Mesothelial cell of epicardium (in vitro differentiated cells): ENCODE data around the gene PALD1. TPM values are rescaled to one million over a fixed set of nuclear protein-coding genes. Genes with fewer than 3 reads are reported as not detected.

Experiments
- DNase-seq, 2 experiments: peaks; one replicate each; pipeline ENCODE4 v3.0.0; 2021; ENCODE audit warnings: low spot score in 2 of 2; ENCODE audit not compliant: unreplicated experiment in 2 of 2
- H3K27ac Mint-ChIP-seq: 2 replicates; pipeline ENCODE4 v1.8.0; 2021; ENCODE audit warnings: mixed read lengths
- H3K27me3 Mint-ChIP-seq: 2 replicates; pipeline ENCODE4 v1.8.0; 2021; ENCODE audit warnings: low read depth, mixed read lengths
- H3K36me3 Mint-ChIP-seq: 2 replicates; pipeline ENCODE4 v1.8.0; 2021; ENCODE audit warnings: mixed read lengths
- H3K4me1 Mint-ChIP-seq: 2 replicates; pipeline ENCODE4 v1.8.0; 2021; ENCODE audit warnings: mixed read lengths
- H3K4me3 Mint-ChIP-seq: 2 replicates; pipeline ENCODE4 v1.8.0; 2021; ENCODE audit warnings: mild to moderate bottlenecking, moderate library complexity, mixed read lengths
- H3K9me3 Mint-ChIP-seq: 2 replicates; pipeline ENCODE4 v1.8.0; 2021; ENCODE audit warnings: mixed read lengths
- total RNA-seq: library from RNA; stranded (reverse); gene quantifications from 3 replicates; pipeline ENCODE4 v1.2.1, GENCODE V29; 2021
- TF ChIP-seq, protein P1 (sequence below): fragments of 200-600 bp; sonication (generic); IDR thresholded peaks from one replicate; pipeline ENCODE4 v1.5.0; 2021; ENCODE audit warnings: antibody characterized with exemption; ENCODE audit not compliant: unreplicated experiment

The PALD1 gene
- 4.9 to 5.6 TPM (median 4.9 TPM) in 3 replicates for total RNA-seq

DNA sequence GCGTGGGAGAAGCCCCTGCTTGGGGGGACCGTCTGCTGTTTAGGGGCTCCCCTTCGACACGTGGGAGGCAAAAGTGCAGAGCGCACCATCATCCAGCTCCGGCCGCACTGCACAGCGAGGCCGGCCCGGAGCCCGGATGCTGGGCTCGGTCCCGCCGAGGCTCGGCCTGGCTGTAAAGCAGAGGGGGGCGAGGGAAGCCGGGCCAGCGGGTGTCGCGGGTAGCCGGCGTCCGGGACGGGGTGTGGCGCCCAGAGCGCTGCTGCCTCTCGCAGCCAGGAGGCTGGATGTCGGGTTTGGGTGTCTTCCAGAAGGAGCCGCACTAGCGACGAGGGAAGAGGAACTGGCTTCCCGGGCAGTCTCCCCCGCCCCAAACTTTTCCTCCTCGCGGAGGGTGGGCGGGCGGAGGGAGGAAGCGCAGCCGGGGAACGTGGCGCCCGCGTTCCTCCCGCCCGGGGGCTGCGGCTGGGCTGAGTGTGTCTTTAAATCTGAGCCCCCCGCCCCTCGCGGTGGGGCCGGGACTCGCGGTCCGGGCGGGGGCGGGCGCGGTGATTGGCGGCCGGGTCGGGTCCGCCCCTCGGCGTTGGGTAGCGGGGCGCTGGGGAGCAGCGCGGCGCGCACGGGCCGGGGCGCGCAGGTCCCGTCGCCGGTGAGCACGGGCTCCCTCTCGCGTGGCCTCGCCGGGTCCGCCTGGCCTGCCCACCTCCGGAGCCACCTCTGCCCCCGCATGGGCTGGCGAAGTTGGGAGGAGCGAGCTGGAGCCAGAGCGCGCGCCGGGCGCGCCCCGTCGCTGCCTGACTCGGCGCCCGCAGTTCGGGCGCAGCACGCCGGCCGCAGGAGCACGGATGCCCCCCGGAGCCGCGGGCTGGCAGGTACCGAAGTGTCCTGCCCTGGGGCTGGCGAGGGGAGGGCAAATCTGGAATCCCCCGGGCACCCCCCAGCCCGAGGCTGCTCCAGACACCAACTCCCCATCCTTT is at the start of gene PALD1:
Gene PALD1 (plus strand): TSS at position 577 of the 974 bp plus-strand sequence. CDS start 47,185 bp downstream, outside the sequence.
- H3K36me3 Mint-ChIP-seq = no peaks in the 10 kb centered on the region
- DNase-seq = peak; percentile 41 to 70
- H3K9me3 Mint-ChIP-seq = no peaks in the 10 kb centered on the region
- H3K4me1 Mint-ChIP-seq = peaks cover 5% of the 10 kb centered on the region
- TF ChIP-seq, protein P1, sequence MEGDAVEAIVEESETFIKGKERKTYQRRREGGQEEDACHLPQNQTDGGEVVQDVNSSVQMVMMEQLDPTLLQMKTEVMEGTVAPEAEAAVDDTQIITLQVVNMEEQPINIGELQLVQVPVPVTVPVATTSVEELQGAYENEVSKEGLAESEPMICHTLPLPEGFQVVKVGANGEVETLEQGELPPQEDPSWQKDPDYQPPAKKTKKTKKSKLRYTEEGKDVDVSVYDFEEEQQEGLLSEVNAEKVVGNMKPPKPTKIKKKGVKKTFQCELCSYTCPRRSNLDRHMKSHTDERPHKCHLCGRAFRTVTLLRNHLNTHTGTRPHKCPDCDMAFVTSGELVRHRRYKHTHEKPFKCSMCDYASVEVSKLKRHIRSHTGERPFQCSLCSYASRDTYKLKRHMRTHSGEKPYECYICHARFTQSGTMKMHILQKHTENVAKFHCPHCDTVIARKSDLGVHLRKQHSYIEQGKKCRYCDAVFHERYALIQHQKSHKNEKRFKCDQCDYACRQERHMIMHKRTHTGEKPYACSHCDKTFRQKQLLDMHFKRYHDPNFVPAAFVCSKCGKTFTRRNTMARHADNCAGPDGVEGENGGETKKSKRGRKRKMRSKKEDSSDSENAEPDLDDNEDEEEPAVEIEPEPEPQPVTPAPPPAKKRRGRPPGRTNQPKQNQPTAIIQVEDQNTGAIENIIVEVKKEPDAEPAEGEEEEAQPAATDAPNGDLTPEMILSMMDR = no peak
- H3K4me3 Mint-ChIP-seq = peak within 1 kb of the TSS; percentile 69
- no peak within 1 kb of the TSS for H3K27ac Mint-ChIP-seq
- peaks cover 63% of the 10 kb centered on the region for H3K27me3 Mint-ChIP-seq

DNA sequence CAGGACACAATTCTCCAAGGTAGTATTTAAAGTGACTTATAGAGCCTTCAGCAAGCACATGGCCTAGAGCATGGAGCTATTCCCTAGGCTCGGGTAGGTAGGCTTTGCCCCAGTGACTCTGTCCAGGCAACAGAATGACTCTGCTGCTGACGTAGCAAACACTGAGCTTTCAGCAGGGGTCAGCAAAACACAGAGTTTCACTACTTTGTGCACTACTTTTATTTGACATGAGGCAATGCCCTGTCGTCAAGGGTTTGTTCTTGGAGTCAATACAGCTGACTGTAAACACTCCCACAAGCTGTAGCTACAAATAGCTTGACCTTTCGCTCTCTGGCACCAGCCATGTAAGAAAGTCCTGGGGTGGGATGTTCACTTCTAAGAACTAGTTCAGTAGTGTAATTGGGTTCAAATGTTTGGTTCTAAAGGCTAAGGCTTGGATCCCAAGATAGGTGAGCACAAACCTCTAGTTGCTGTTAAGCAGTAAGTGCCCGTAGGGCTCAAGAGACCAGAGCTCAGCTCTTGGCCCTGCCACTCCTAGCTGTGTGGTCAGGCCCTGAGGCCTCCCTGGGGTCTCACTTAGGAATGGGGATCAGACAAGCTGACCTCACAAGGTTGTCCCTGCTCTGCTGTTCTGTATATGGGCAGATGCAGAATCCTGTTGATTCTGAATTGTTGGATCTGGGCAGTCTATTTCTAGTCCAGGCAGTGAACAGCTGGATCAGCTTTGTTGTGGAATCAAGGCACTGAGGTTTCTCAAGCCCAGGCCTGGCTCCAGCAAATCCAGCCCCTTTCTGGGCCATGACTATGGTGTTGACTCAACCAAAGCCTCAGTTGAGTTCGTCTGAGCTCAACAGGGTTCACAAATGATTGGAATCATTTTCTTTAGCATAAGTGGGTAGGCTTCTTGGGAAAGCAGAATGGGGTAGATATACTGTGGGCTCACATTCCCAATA is 47.8 kb upstream of the PALD1 start:
- Mint-ChIP-seq H3K4me3 (no peak overlapping the region), H3K36me3 (peaks cover 6% of the 10 kb centered on the region), H3K27me3 (no peaks in the 10 kb centered on the region), H3K9me3 (no peaks in the 10 kb centered on the region), H3K27ac (no peak overlapping the region), H3K4me1 (no peaks in the 10 kb centered on the region)
- no peak for DNase-seq
- TF ChIP-seq, protein P1 = no peak

DNA sequence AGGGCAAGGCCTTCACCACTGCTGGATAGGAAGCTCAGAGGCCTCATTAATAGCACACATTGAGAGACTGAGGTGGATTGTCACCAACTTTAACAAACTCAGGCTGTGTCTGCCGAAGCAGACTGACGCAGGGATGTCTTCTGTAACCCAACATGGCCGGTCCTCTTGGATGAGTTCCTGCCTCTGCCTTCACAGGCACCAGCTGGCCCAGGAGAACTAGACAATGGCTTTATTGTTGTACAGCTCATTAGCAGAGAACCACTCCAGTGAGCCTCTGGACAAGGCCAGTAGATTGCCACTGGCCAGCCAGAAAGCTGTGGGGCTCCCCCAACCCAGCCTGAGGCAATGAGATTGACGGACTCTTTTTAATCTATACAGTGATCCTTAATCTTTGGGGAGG is 46.5 kb upstream of the PALD1 start:
- peaks cover 5% of the 10 kb centered on the region for H3K36me3 Mint-ChIP-seq
- no peak overlapping the region for H3K4me3 Mint-ChIP-seq
- H3K9me3 Mint-ChIP-seq = no peaks in the 10 kb centered on the region
- peaks cover 6% of the 10 kb centered on the region for H3K27me3 Mint-ChIP-seq
- no peak for DNase-seq
- TF ChIP-seq, protein P1 = no peak
- no peaks in the 10 kb centered on the region for H3K4me1 Mint-ChIP-seq
- peak overlapping the region; percentile 35 for H3K27ac Mint-ChIP-seq

DNA sequence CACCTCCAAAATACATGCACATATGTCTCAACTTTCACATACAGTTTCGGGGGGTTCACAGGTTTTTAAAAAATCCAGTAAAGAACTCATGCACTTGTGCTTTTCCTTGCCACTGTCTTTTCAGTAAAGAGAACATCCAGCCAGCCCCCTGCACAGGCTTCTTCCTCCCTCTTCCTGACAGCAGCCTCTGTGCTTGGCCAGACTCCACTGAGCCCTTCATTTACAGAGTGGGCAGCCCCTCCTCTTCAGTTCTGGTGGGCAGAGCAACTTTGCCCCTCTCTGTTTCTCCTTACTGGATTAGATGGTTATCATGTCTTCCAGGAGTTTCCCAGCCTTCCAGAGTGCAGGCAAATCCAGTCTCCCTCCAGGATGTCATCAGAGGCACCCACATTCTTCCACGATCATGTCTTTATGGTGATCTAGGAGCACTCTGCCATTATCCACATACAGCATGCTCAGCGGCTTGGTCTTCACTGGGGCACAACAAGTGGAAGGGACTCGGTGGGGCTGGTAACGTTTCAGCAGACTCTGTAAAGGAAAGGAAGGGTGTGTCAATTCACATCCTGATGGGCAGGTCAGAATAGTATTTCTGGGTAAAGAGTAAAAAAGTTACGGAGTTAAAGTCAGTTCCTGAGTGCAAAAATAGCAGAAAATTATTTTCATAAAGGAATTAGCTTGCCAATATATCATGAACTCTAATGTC is 45.9 kb upstream of the PALD1 start:
- no peaks in the 10 kb centered on the region for H3K4me1 Mint-ChIP-seq
- peaks cover 5% of the 10 kb centered on the region for H3K36me3 Mint-ChIP-seq
- DNase-seq = no peak
- peaks cover 12% of the 10 kb centered on the region for H3K27me3 Mint-ChIP-seq
- no peak overlapping the region for H3K4me3 Mint-ChIP-seq
- H3K27ac Mint-ChIP-seq = no peak overlapping the region
- no peaks in the 10 kb centered on the region for H3K9me3 Mint-ChIP-seq
- TF ChIP-seq, protein P1 = no peak

DNA sequence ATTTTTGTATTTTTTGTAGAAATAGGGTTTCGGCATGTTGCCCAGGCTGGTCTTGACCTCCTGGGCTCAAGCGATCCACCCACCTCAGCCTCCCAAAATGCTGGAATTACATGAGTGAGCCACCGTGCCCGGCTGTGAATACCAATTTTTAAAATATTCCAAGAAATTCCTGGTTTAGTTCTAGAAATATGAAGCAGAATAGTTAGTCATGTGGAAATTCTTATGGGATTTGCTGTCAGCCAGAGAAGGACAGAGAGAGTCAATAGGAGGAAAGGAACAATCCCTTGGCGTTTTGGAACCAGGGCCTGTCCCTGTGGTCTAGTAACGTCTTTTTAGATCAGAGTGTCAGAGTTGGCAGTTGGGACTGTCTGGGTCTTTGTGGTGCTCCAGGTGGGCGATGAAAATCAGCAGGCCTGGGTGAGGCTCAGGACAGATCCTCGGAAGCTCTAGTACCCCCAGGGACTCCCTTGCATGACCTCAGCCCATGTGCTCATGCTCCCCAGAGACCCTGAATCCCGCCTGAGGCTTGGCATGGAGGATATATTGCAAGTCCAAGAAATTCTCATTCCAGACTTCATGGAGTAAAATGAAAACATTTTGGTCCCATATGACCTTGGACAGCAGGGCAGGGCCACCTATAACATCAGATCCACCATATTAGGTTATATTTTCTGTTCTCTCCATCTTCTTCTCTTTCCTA is 44.8 kb upstream of the PALD1 start:
- peaks cover 2% of the 10 kb centered on the region for H3K36me3 Mint-ChIP-seq
- H3K4me3 Mint-ChIP-seq = no peak overlapping the region
- no peak for DNase-seq
- H3K4me1 Mint-ChIP-seq = no peaks in the 10 kb centered on the region
- no peaks in the 10 kb centered on the region for H3K9me3 Mint-ChIP-seq
- no peak overlapping the region for H3K27ac Mint-ChIP-seq
- TF ChIP-seq, protein P1 = no peak
- peaks cover 22% of the 10 kb centered on the region for H3K27me3 Mint-ChIP-seq
